Natural killer cell treated with Interleukin-12 subunit alpha and Interleukin-12 subunit beta and Interleukin-15 and Interleukin-18, amount 100 ng/mL, for 72 hours (primary cell): ENCODE measurements around the gene BCL7C. TPM values are rescaled to one million over a fixed set of nuclear protein-coding genes. Genes with fewer than 3 reads are reported as not detected.

Experiments
- ATAC-seq, 2 donors: fragments of 150-1000 bp; cut with Tn5 transposase in 1 of 2; sonication (Bioruptor Pico), chemical (Tn5 transposase) in 1 of 2; 2 replicates each; pipeline ENCODE4 v1.10.0; 2021
- DNase-seq: peaks from one replicate; pipeline ENCODE4 v3.0.0; 2022; ENCODE audit warnings: low spot score
- H3K27ac Mint-ChIP-seq, 2 donors: 1 replicate in 1 of 2; 2 replicates in 1 of 2; pipeline ENCODE4 v1.8.0; 2022; ENCODE audit warnings: mixed read lengths in 2 of 2, mild to moderate bottlenecking in 1 of 2, moderate library complexity in 1 of 2
- H3K27me3 Mint-ChIP-seq, 2 donors: 1 replicate in 1 of 2; 2 replicates in 1 of 2; pipeline ENCODE4 v1.8.0; 2022; ENCODE audit warnings: mixed read lengths in 2 of 2
- H3K36me3 Mint-ChIP-seq: one replicate; pipeline ENCODE4 v1.8.0; 2022; ENCODE audit warnings: mixed read lengths
- H3K4me1 Mint-ChIP-seq, 2 donors: 1 replicate in 1 of 2; 2 replicates in 1 of 2; pipeline ENCODE4 v1.8.0; 2022; ENCODE audit warnings: low read depth in 2 of 2, mixed read lengths in 2 of 2, mild to moderate bottlenecking in 1 of 2
- H3K4me3 Mint-ChIP-seq: one replicate; pipeline ENCODE4 v1.8.0; 2022; ENCODE audit warnings: mixed read lengths
- H3K9me3 Mint-ChIP-seq: 2 replicates; pipeline ENCODE4 v1.8.0; 2022; ENCODE audit warnings: mixed read lengths
- total RNA-seq, 2 donors: library from RNA; stranded (reverse); gene quantifications; one replicate each; pipeline ENCODE4 v1.2.3, GENCODE V29; 2022

Gene BCL7C
- total RNA-seq, 2 donors from 2014 or later = 35.3 to 65.0 TPM

DNA sequence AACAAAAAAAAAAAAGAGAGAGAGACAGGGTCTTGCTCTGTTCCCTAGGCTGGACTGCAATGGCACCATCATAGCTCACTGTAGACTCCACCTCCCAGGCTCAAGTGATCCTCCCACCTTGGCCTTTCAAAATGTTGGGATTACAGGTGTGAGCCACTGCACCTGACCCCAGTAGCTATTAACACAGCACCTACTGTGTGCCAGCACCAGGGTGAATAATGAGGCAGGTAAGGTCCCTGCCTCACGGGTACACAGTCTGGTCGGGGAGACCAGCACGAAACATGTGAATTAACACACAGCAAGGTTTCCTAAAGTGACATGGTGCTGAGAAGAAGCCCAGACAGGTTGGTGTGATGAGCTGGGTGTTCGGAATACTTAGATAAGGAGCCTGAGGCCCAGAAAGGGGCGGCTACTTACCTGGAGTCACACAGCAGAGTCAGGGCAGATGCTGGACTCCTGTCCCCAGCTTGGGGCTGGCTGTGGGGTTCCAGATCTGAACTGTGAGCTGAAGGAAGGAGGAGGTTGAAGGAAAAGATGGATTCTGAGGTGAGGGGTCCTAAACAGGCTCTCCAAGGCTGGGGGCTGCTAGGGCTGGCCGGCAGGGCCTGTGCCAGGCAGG, 19.0 kb upstream of the BCL7C start:
- Mint-ChIP-seq H3K4me3 (no peak overlapping the region), H3K27ac (no peak overlapping the region), H3K9me3 (no peaks in the 10 kb centered on the region), H3K4me1 (peaks cover under 1 to 1% of the 10 kb centered on the region in 2 donors), H3K36me3 (no peaks in the 10 kb centered on the region), H3K27me3 (no peaks in the 10 kb centered on the region)
- DNase-seq = no peak
- peak in 1 of 2 donors; percentile 23 for ATAC-seq

GRCh38 chr16:30910427-30911029, 16.7 kb upstream of the BCL7C start:
- no peaks in the 10 kb centered on the region for H3K36me3 Mint-ChIP-seq
- ATAC-seq (no peak), DNase-seq (no peak)
- no peak overlapping the region for H3K4me3 Mint-ChIP-seq
- peaks cover 4 to 5% of the 10 kb centered on the region in 2 donors for H3K4me1 Mint-ChIP-seq
- no peaks in the 10 kb centered on the region for H3K27me3 Mint-ChIP-seq
- H3K9me3 Mint-ChIP-seq = no peaks in the 10 kb centered on the region
- no peak overlapping the region for H3K27ac Mint-ChIP-seq

DNA sequence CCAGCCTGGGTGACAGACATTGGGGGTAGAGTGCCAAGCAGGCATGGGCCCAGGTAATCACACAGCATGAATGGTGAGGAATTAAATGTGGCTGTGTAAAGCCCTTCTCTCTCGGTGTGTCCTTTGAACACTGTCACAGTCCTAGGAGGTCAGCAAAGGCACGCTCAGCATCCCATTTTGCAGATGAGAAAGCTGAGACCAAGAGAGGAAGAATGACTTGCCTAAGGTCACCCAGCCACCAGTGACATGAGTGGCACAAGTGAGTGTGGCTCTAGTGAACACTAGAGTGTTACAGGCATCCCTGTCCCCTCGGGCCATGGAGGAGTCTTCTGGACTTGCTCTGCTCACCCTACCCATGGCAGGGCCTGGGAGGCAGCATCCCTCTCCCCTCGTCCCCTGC, 13.2 kb upstream of the BCL7C start:
- DNase-seq (no peak), ATAC-seq (no peak)
- Mint-ChIP-seq H3K4me3 (no peak overlapping the region), H3K27ac (no peak overlapping the region), H3K4me1 (peaks cover 18 to 22% of the 10 kb centered on the region in 2 donors), H3K27me3 (no peaks in the 10 kb centered on the region), H3K36me3 (peaks cover 5% of the 10 kb centered on the region), H3K9me3 (peaks cover 3% of the 10 kb centered on the region)

DNA sequence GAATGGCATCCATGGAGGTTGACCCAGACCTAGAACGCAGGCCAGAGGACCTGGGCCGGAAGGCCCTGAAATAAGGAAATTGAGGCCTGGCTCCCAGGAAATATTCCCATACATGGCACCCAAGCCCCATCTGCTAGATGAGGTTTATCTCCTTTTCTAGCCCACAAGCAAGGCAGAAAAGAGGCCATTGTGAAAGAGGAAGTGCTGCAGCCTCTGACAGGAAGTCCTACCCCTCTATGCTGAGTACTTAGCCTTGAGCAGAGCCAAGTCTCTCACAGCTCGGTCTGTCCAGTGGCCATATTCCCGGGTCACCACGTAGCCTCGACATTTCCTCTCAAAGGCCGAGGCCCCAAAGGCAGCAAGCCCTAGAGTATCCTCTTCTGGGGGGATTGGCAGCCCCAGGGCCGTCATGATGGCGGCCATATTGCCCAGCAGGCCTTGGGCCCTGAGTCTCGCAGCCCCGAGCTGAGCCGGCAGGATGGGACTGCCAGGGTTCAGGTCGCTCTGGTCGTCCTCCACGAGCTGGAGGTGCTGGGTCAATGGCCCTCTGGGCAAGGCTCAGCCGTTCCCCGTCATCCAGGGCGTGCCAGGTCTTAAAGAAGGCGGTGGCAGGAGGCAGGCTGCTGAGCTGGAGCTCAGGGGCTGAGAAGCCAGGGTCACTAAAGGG, 10.4 kb upstream of the BCL7C start:
- Mint-ChIP-seq H3K4me3 (no peak overlapping the region), H3K36me3 (peaks cover 5% of the 10 kb centered on the region), H3K4me1 (peaks cover 23 to 31% of the 10 kb centered on the region in 2 donors), H3K27ac (peak overlapping the region; percentile 90 to 96), H3K27me3 (no peaks in the 10 kb centered on the region), H3K9me3 (peaks cover 3% of the 10 kb centered on the region)
- ATAC-seq = no peak
- no peak for DNase-seq

DNA sequence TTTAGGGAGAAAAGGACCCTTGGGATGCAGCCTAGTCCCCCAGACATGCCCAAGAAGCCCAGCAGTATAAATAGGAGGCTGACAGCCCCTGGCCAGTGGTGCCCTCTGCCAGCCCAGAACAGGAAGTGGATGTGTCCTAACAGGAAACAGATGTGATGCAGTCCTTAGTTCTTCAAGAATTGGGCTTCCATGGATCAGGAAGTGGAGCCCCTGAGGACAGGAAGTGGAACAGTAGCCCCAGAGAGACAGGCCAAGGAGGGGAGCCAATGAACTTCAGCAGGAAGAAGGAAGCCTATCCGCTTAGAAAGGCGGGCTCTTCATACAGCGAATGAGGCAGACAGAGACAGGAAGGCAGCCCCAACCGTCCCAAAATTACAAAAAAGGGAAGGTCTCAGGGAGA, 9.7 kb upstream of the BCL7C start:
- Mint-ChIP-seq H3K27ac (peak overlapping the region; percentile 90 to 96), H3K4me1 (peaks cover 23 to 31% of the 10 kb centered on the region in 2 donors), H3K36me3 (peaks cover 5% of the 10 kb centered on the region), H3K4me3 (peak overlapping the region; percentile 90), H3K9me3 (peaks cover 3% of the 10 kb centered on the region), H3K27me3 (no peaks in the 10 kb centered on the region)
- DNase-seq = no peak
- ATAC-seq = no peak

GRCh38 chr16:30903002-30903401, 9.1 kb upstream of the BCL7C start:
- no peak for DNase-seq
- Mint-ChIP-seq H3K9me3 (peaks cover 3% of the 10 kb centered on the region), H3K27me3 (no peaks in the 10 kb centered on the region), H3K4me1 (peaks cover 23 to 30% of the 10 kb centered on the region in 2 donors), H3K36me3 (peaks cover 5% of the 10 kb centered on the region), H3K4me3 (peak overlapping the region; percentile 90), H3K27ac (peak overlapping the region; percentile 90 to 96)
- no peak for ATAC-seq

- Mint-ChIP-seq H3K27me3 (no peaks in the 10 kb centered on the region), H3K36me3 (peaks cover 5% of the 10 kb centered on the region), H3K4me3 (peak overlapping the region; percentile 90), H3K4me1 (peaks cover 20 to 27% of the 10 kb centered on the region in 2 donors), H3K9me3 (peaks cover 3% of the 10 kb centered on the region), H3K27ac (peak overlapping the region; percentile 90 to 96)
- DNase-seq (peak; percentile 82), ATAC-seq (peak; percentile 92 to 95)
These were observed 8.4 kb upstream of the BCL7C start for GRCh38 chr16:30902029-30902972.

- H3K27me3 Mint-ChIP-seq = no peaks in the 10 kb centered on the region
- H3K4me1 Mint-ChIP-seq = peaks cover 25 to 34% of the 10 kb centered on the region in 2 donors
- H3K27ac Mint-ChIP-seq = peak overlapping the region; percentile 71 to 84
- DNase-seq = no peak
- peaks cover 3% of the 10 kb centered on the region for H3K9me3 Mint-ChIP-seq
- peak overlapping the region; percentile 74 for H3K4me3 Mint-ChIP-seq
- ATAC-seq = no peak
- peaks cover 5% of the 10 kb centered on the region for H3K36me3 Mint-ChIP-seq
These were observed 7.5 kb upstream of the BCL7C start for GRCh38 chr16:30901201-30902028.

- ATAC-seq (no peak), DNase-seq (no peak)
- no peak overlapping the region for H3K4me3 Mint-ChIP-seq
- peaks cover 5% of the 10 kb centered on the region for H3K36me3 Mint-ChIP-seq
- H3K27me3 Mint-ChIP-seq = no peaks in the 10 kb centered on the region
- peaks cover 3% of the 10 kb centered on the region for H3K9me3 Mint-ChIP-seq
- H3K4me1 Mint-ChIP-seq = peaks cover 31 to 40% of the 10 kb centered on the region in 2 donors
- H3K27ac Mint-ChIP-seq = peak overlapping the region; percentile 71 to 84
These were observed 6.7 kb upstream of the BCL7C start for GRCh38 chr16:30900588-30900987.

DNA sequence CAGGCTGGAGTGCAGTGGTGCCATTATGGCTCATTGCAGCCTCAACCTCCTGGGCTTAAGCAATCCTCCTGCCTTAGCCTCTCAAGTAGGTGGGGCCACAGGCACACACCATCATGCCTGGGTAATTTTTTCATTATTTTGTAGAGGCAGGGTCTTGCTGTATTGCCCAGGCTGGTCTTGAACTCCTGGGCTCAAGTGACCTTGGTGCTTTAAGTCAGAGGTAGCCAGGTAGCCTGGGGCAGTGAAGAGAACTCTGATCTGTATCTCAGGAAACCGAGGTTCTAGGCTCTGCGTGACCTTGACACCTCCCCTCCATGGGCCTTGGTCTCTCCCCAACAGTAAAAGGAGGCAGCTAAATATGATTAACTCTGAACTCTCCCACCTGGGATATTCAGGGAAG, 5.9 kb upstream of the BCL7C start:
- DNase-seq (no peak), ATAC-seq (no peak)
- Mint-ChIP-seq H3K36me3 (peaks cover 5% of the 10 kb centered on the region), H3K27ac (peak overlapping the region in 1 of 2 donors; percentile 71), H3K4me1 (peaks cover 34 to 48% of the 10 kb centered on the region in 2 donors), H3K4me3 (no peak overlapping the region), H3K9me3 (peaks cover 3% of the 10 kb centered on the region), H3K27me3 (no peaks in the 10 kb centered on the region)

GRCh38 chr16:30896889-30897733, 3.2 kb upstream of the BCL7C start:
- Mint-ChIP-seq H3K4me3 (peak overlapping the region; percentile 39), H3K27ac (peak overlapping the region; percentile 12 to 80), H3K9me3 (no peaks in the 10 kb centered on the region), H3K36me3 (no peaks in the 10 kb centered on the region), H3K4me1 (peaks cover 32 to 47% of the 10 kb centered on the region in 2 donors), H3K27me3 (no peaks in the 10 kb centered on the region)
- DNase-seq = peak; percentile 89
- peak; percentile 55 to 75 for ATAC-seq

DNA sequence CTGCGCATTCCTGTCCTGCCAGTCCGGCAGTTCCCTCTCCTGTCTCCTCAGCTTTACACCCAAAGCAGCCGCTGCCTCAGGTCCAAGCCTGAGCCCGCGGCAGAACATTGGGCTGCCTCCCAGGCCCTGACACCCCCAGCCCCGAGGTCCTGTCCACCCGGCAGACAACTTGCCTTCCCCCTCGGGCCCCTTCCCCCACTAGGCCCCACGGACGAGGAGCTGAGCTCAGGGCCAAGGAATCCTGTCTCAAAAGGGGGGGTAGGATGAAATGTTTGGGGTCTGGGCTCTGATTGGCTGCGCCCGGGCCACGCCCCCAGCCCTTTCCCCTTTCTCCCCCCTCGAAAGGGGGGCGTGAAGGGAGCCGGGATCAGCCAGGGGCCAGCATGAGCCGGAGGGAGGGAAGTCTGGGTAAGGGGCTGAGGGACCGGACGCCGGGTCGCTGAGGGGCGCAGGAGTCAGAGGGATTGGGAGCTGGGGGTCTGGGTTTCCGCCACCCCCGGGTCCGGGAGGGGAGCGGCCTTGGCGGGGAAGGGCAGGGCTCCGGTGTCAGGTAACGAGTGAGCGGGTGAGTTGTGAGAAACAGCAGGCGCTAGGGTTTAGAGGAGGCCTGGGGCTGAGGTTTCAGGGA, 2.5 kb upstream of the BCL7C start, which contains the start of gene CTF1:
CTF1 (plus strand) TSS at position 354 of the 628 bp plus-strand sequence; CDS start at position 384, 30 bp downstream.
- Mint-ChIP-seq H3K27ac (peak within 1 kb of the TSS; percentile 15 to 80), H3K4me1 (peaks cover 34 to 46% of the 10 kb centered on the region in 2 donors), H3K36me3 (no peaks in the 10 kb centered on the region), H3K4me3 (peak within 1 kb of the TSS; percentile 60), H3K27me3 (no peaks in the 10 kb centered on the region), H3K9me3 (no peaks in the 10 kb centered on the region)
- DNase-seq (no peak), ATAC-seq (no peak)
